ENCODE data around the gene SPATA1.

SPATA1 gene

GRCh38 chr1:84598418-84598817 lies 92.2 kb downstream of the SPATA1 start:
- DNase-seq: no peak

GRCh38 chr1:84598846-84599741 lies 92.9 kb downstream of the SPATA1 start:
- no peak for DNase-seq

GRCh38 chr1:84600796-84601195 lies 94.6 kb downstream of the SPATA1 start:
- DNase-seq: no peak

GRCh38 chr1:84603223-84603622 lies 97.0 kb downstream of the SPATA1 start:
- DNase-seq: no peak

GRCh38 chr1:84603941-84604830 lies 98.0 kb downstream of the SPATA1 start:
- no peak for DNase-seq

GRCh38 chr1:84605157-84605556 lies 99.0 kb downstream of the SPATA1 start:
- DNase-seq: no peak

GRCh38 chr1:84606977-84607376 lies 100.8 kb downstream of the SPATA1 start:
- no peak for DNase-seq

GRCh38 chr1:84611091-84611490 lies 104.9 kb downstream of the SPATA1 start:
- no peak for DNase-seq

- no peak for DNase-seq
These were observed 105.6 kb downstream of the SPATA1 start for GRCh38 chr1:84611796-84612195.

- no peak for DNase-seq
These were observed 106.8 kb downstream of the SPATA1 start for GRCh38 chr1:84613026-84613425.

GRCh38 chr1:84613887-84614286 lies 107.7 kb downstream of the SPATA1 start:
- DNase-seq: no peak

GRCh38 chr1:84615790-84616189 lies 109.6 kb downstream of the SPATA1 start:
- no peak for DNase-seq

Measured in NCI-H2171 treated with DMSO at 0.1 percent for 48 hours (cell line).